PC-3 (cell line): Measurements from ENCODE around the gene KCNG4. TPM values are rescaled to one million over a fixed set of nuclear protein-coding genes. Genes with fewer than 3 reads are reported as not detected.

Experiments used
- ATAC-seq: fragments of 200-7000 bp; cut with Tn5 transposase; 2 replicates; pipeline ENCODE4 v1.9.1; 2020; ENCODE audit warnings: mild to moderate bottlenecking, moderate library complexity
- BruUV-seq: library from RNA; stranded (reverse); fragments of 400-500 nt; replicated peaks from 2 replicates; lab custom pipeline; 2021; lab: Mats Ljungman, UMichigan
- CTCF ChIA-PET: fragments of 300-600 bp; sonication (Branson Sonifier 250); formaldehyde crosslinking; loops from one replicate; lab custom pipeline; 2022; ENCODE audit warnings: antibody characterized with exemption; lab: Charles Lee
- POLR2A ChIA-PET: fragments of 300-600 bp; sonication (Branson Sonifier 250); formaldehyde crosslinking; loops from one replicate; lab custom pipeline; 2022; ENCODE audit warnings: antibody characterized with exemption; ENCODE audit not compliant: unreplicated experiment; lab: Charles Lee
- DNase-seq: peaks from one replicate; pipeline ENCODE4 v3.0.0-alpha.2; 2015
- H2AFZ ChIP-seq: fragments of 300-600 bp; sonication (generic); 2 replicates; pipeline ENCODE4 v1.6.0; 2016; ENCODE audit warnings: antibody characterized with exemption, low read length
- H3F3A ChIP-seq: fragments of 300-600 bp; sonication (generic); one replicate; pipeline ENCODE4 v1.6.0; 2017; ENCODE audit warnings: antibody characterized with exemption, low read length, control low read depth, mild to moderate bottlenecking; ENCODE audit not compliant: unreplicated experiment
- H3K27ac ChIP-seq: fragments of 300-600 bp; sonication (generic); 2 replicates; pipeline ENCODE4 v1.5.1; 2016; ENCODE audit warnings: mild to moderate bottlenecking, low read length
- H3K27me3 ChIP-seq: fragments of 300-600 bp; sonication (generic); 2 replicates; pipeline ENCODE4 v1.6.1; 2016; ENCODE audit warnings: low read length, mixed read lengths
- H3K36me3 ChIP-seq: fragments of 300-600 bp; sonication (generic); 2 replicates; pipeline ENCODE4 v1.6.1; 2016; ENCODE audit warnings: low read depth, mixed run types, low read length, mixed read lengths
- H3K4me1 ChIP-seq: fragments of 300-600 bp; sonication (generic); 2 replicates; pipeline ENCODE4 v1.5.1; 2016; ENCODE audit warnings: low read length; ENCODE audit not compliant: insufficient read depth
- H3K4me2 ChIP-seq: fragments of 300-600 bp; sonication (generic); 2 replicates; pipeline ENCODE4 v1.6.0; 2016; ENCODE audit warnings: low read length
- H3K4me3 ChIP-seq: fragments of 300-600 bp; sonication (generic); 2 replicates; pipeline ENCODE4 v1.5.1; 2016; ENCODE audit warnings: mild to moderate bottlenecking, low read length, mixed read lengths
- H3K79me2 ChIP-seq: fragments of 300-600 bp; sonication (generic); 2 replicates; pipeline ENCODE4 v1.6.1; 2017; ENCODE audit warnings: low read length, mixed read lengths
- H3K9ac ChIP-seq: fragments of 300-600 bp; sonication (generic); 2 replicates; pipeline ENCODE4 v1.6.0; 2016; ENCODE audit warnings: mild to moderate bottlenecking, low read length
- H3K9me2 ChIP-seq: fragments of 300-600 bp; sonication (generic); replicated peaks from 2 replicates; pipeline ENCODE4 v1.6.1; 2016; ENCODE audit warnings: mixed run types, low read length, mixed read lengths
- H3K9me3 ChIP-seq: fragments of 300-600 bp; sonication (generic); 2 replicates; pipeline ENCODE4 v1.6.1; 2016; ENCODE audit warnings: low read length, mixed read lengths
- H4K20me1 ChIP-seq: fragments of 300-600 bp; sonication (generic); 2 replicates; pipeline ENCODE4 v1.6.1; 2016; ENCODE audit warnings: low read length, mixed read lengths
- CTCF ChIP-seq: fragments of 300-600 bp; sonication (generic); conservative IDR thresholded peaks from 2 replicates; pipeline ENCODE4 v1.5.1; 2017; ENCODE audit warnings: antibody characterized with exemption, low read depth, mild to moderate bottlenecking, low read length
- EZH2 ChIP-seq: fragments of 300-600 bp; sonication (generic); IDR thresholded peaks from one replicate; pipeline ENCODE4 v1.6.1; 2017; ENCODE audit warnings: antibody characterized with exemption, mild to moderate bottlenecking, low read length; ENCODE audit not compliant: unreplicated experiment
- EZH2phosphoT487 ChIP-seq: fragments of 300-600 bp; sonication (generic); IDR thresholded peaks from 2 replicates; pipeline ENCODE4 v1.6.1; 2018; ENCODE audit warnings: mild to moderate bottlenecking, antibody characterized with exemption, low read length, borderline replicate concordance
- intact Hi-C: fragments of 100-400 bp; cut with micrococcal nuclease; formaldehyde crosslinking; loops from 2 replicates; pipeline ENCODE4 v1.9.0; 2023
- total RNA-seq: library from RNA; depleted of rRNA; stranded (reverse); fragments of >200 nt; gene quantifications from 2 replicates; pipeline ENCODE4 v1.2.3, GENCODE V29; 2014

The KCNG4 gene
- total RNA-seq, 1 experiment from 2014 or later = 0.04 TPM

GRCh38 chr16:84209989-84210388, 29.8 kb downstream of the KCNG4 start:
- no peak overlapping the region for H3K4me2 ChIP-seq
- ChIA-PET CTCF (no interaction called here), POLR2A (no interaction called here)
- BruUV-seq = no TSS peak
- H3K36me3 ChIP-seq = no peaks in the 10 kb centered on the region
- no peak for ATAC-seq
- H4K20me1 ChIP-seq = no peaks in the 10 kb centered on the region
- H2AFZ ChIP-seq = no peak overlapping the region
- no peaks in the 10 kb centered on the region for H3K79me2 ChIP-seq
- no peaks in the 10 kb centered on the region for H3K9me3 ChIP-seq
- peaks cover 7% of the 10 kb centered on the region for H3K4me1 ChIP-seq
- no peaks in the 10 kb centered on the region for H3K9me2 ChIP-seq
- H3K27me3 ChIP-seq = no peaks in the 10 kb centered on the region
- no peak overlapping the region for H3K27ac ChIP-seq
- no peak for DNase-seq
- H3K4me3 ChIP-seq = no peak overlapping the region
- H3F3A ChIP-seq = no peaks in the 10 kb centered on the region
- TF ChIP-seq EZH2phosphoT487 (no peak), CTCF (peak; percentile 41; the same call in 1 of the 2 replicates)
- no peak overlapping the region for H3K9ac ChIP-seq
- intact Hi-C loops = no loop called here

- DNase-seq (no peak), ATAC-seq (no peak)
- no TSS peak for BruUV-seq
- Histone ChIP-seq H3K27me3 (no peaks in the 10 kb centered on the region), H2AFZ (no peak overlapping the region), H3K9ac (no peak overlapping the region), H3K27ac (no peak overlapping the region), H3K4me1 (peaks cover 7% of the 10 kb centered on the region), H3K4me3 (no peak overlapping the region), H3K9me3 (no peaks in the 10 kb centered on the region), H3F3A (no peaks in the 10 kb centered on the region), H3K36me3 (no peaks in the 10 kb centered on the region), H4K20me1 (no peaks in the 10 kb centered on the region), H3K9me2 (no peaks in the 10 kb centered on the region), H3K4me2 (no peak overlapping the region), H3K79me2 (no peaks in the 10 kb centered on the region)
- no peak for TF ChIP-seq EZH2phosphoT487
- TF ChIP-seq EZH2 = no peak
- no peak for TF ChIP-seq CTCF
- intact Hi-C loops = no loop called here
- POLR2A ChIA-PET = no interaction called here
- CTCF ChIA-PET = no interaction called here
Measured at GRCh38 chr16:84207879-84208278, 31.9 kb downstream of the KCNG4 start.

- CTCF ChIA-PET = no interaction called here
- Histone ChIP-seq H3K4me2 (no peak overlapping the region), H3F3A (no peaks in the 10 kb centered on the region), H3K36me3 (no peaks in the 10 kb centered on the region), H3K4me3 (no peak overlapping the region), H3K27ac (no peak overlapping the region), H2AFZ (no peak overlapping the region), H3K9me2 (no peaks in the 10 kb centered on the region), H3K9me3 (no peaks in the 10 kb centered on the region), H4K20me1 (no peaks in the 10 kb centered on the region), H3K27me3 (no peaks in the 10 kb centered on the region), H3K9ac (no peak overlapping the region), H3K79me2 (no peaks in the 10 kb centered on the region), H3K4me1 (peaks cover 7% of the 10 kb centered on the region)
- ATAC-seq = no peak
- no TSS peak for BruUV-seq
- intact Hi-C loops = no loop called here
- TF ChIP-seq CTCF (no peak), EZH2phosphoT487 (no peak), EZH2 (no peak)
- POLR2A ChIA-PET = no interaction called here
- no peak for DNase-seq
Measured at GRCh38 chr16:84207251-84207650, 32.6 kb downstream of the KCNG4 start.
